OCI-LY3 (cell line): ENCODE measurements around the gene METTL24.

Experiments
- CTCF ChIP-seq: fragments of 200-600, 300-600 bp; sonication (generic); IDR thresholded peaks from 2 replicates; pipeline ENCODE4 v1.5.1; 2014; ENCODE audit warnings: antibody characterized with exemption, low read length, low read depth
- EZH2phosphoT487 ChIP-seq: fragments of 200-600 bp; shearing (Covaris generic); IDR thresholded peaks from 2 replicates; pipeline ENCODE4 v1.6.1; 2018; ENCODE audit warnings: antibody characterized with exemption, mixed run types, low read depth

- TF ChIP-seq CTCF (no peak), EZH2phosphoT487 (no peak)
Observed at GRCh38 chr6:110367825-110368224, 9.7 kb upstream of the METTL24 start.
